ENCODE data around the gene ELOVL6.

- no peak for TF ChIP-seq EP300 (IDR thresholded peaks at IDR 0.05)
- TF ChIP-seq, protein P1, sequence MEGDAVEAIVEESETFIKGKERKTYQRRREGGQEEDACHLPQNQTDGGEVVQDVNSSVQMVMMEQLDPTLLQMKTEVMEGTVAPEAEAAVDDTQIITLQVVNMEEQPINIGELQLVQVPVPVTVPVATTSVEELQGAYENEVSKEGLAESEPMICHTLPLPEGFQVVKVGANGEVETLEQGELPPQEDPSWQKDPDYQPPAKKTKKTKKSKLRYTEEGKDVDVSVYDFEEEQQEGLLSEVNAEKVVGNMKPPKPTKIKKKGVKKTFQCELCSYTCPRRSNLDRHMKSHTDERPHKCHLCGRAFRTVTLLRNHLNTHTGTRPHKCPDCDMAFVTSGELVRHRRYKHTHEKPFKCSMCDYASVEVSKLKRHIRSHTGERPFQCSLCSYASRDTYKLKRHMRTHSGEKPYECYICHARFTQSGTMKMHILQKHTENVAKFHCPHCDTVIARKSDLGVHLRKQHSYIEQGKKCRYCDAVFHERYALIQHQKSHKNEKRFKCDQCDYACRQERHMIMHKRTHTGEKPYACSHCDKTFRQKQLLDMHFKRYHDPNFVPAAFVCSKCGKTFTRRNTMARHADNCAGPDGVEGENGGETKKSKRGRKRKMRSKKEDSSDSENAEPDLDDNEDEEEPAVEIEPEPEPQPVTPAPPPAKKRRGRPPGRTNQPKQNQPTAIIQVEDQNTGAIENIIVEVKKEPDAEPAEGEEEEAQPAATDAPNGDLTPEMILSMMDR (IDR thresholded peaks at IDR 0.05), result no peak
These were observed 188.9 kb downstream of the ELOVL6 start for GRCh38 chr4:110009550-110009949.
